COR-L47 (cell line): ENCODE results near the gene NAALAD2.
"Not testable (repeated sequence)": the region's sequence is repeated elsewhere in the genome, so short reads cannot be mapped to it uniquely, and the experiment has no call there.

Experiments used
- DNase-seq: peaks from one replicate; lab custom pipeline; 2025; lab: John Stamatoyannopoulos, UW

The NAALAD2 gene

GRCh38 chr11:90192869-90193582, 58.6 kb downstream of the NAALAD2 start:
- DNase-seq = no peak

- DNase-seq = no peak
Measured at GRCh38 chr11:90197377-90197776, 62.9 kb downstream of the NAALAD2 start.

DNA sequence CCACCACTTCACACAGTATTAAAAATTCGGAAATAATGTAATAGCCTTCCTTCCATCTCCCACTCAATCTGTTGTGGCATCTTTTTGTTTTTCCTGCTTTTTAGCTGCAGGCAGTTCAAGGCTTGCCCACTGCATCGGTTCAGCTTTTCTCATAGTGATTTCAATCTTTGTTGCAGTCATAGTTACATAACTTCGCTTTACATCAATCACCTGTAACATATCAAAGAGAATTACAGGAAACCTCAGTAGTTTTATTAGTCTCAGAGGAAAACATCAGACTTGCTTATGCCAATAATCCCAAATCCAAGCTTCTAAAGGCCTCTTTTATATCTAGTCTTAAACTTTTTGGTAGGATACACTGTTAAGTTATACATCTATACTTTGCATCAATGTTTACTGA, 67.9 kb downstream of the NAALAD2 start:
- DNase-seq = no peak

GRCh38 chr11:90204407-90204806, 69.9 kb downstream of the NAALAD2 start:
- no peak for DNase-seq

- no peak for DNase-seq
Measured at GRCh38 chr11:90204832-90205646, 70.6 kb downstream of the NAALAD2 start.

- DNase-seq = not testable (repeated sequence)
Measured at GRCh38 chr11:90207992-90208391, 73.5 kb downstream of the NAALAD2 start.

GRCh38 chr11:90208857-90209256, 74.4 kb downstream of the NAALAD2 start:
- no peak for DNase-seq

GRCh38 chr11:90213322-90213721, 78.9 kb downstream of the NAALAD2 start:
- no peak for DNase-seq

DNA sequence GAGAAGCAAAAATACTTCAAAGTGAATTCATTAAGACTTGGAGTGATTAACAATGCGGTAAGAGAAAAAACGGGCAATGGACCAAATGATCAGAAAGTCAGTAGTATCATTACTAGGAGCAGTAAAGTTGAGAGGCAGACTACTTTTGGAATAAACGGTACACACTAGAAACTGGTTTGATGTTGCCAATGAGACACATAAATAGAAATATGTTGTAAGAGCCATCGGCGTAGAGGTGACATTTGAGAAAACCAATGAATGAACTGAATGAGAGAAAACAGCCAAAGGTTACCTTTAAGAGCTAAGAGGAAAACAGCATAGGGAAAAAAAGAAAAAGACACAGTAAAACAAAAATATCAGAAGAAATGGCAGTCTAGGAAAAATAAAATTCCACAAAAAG, 82.1 kb downstream of the NAALAD2 start:
- DNase-seq = no peak

- no peak for DNase-seq
Measured at GRCh38 chr11:90218606-90219005, 84.1 kb downstream of the NAALAD2 start.

GRCh38 chr11:90219438-90219837, 85.0 kb downstream of the NAALAD2 start:
- DNase-seq = no peak

GRCh38 chr11:90220391-90220790, 85.9 kb downstream of the NAALAD2 start:
- no peak for DNase-seq

DNA sequence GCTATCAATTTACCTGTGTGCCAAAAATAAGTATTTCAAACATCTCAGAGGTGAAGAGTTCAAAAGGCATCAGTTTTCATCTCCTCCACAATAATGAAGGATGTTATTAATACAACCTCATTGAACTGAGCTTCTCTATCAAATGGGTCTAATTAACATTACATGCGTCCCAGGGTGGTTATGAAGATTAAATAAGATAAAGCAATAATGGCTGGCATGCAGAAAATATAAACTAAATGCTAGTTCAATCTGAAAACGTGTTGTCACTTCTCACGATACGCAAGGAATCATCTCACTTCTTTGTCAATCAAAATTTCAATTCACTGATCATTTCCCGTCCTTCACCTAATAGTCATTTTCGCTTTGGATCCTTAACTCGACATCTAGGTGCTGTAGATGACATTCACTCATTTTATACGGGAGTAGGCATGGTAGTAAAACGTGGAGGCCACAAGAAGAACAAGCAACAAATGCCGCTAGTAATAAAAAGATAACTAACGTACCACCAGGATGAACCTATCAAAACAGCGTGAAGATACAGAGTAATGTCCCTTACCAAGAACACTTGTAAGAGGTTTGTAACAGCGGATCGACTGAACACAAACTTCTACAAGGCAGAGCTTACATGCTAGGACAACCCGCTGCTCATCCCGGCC, 87.5 kb downstream of the NAALAD2 start:
- no peak for DNase-seq

DNA sequence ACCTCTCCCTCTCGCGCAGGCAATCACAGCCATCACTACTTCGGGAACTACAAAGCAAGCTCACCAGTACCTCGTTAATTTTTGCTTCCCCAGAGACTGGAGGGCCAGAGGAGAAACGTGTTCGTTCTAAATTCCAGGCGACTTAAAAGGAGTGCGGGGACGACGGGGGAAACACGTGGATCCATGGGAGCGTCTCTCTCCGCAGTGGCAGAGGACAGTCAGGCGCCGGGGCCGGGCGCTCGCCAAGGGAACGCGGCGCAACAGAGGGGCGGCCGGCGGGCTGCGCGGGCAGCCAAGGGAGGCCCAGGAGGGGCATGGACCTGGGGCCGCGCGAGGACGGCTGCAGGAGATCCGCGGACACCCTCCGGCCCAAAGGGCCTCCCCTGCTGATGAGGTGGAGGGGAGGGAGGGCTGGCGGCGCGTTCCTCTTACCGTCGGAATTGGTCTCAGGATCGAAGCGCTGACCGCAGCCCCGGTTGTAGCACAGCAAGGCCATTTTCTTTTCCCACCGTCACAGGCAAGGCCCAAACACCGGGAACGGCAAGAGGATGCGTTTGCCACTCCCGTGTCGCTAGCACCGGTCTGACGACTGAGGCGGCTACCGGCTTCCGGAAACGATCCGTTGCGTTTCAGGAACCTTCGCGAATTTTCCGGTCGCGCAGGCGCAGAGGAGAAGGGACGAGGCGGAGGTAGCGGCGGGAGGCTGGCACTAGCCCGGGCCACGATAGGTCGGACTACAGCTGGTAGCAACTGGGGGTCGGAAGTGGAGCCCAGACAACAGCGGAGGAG, 88.2 kb downstream of the NAALAD2 start, which contains the start of gene CHORDC1:
TSS of gene CHORDC1 (minus strand) at position 591 of the 789 bp plus-strand sequence. CDS start at position 496, 95 bp downstream.
- DNase-seq = peak; percentile 71

DNA sequence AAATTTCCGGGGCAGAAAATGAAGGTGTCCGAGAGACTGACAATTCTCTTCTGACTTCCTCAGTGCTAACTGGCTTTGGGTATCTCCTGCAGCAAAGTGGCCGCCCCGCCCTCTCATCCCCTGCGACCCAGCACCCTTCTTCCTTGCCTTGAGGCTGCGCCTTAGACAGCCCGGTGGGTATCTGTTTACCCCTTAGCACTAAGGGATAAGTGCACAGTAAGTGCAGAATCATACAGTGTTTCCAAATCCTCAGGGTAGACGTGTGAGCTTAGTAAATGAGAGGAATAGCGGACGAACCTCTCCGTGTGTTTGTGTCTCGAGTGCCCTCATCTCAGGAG, 88.8 kb downstream of the NAALAD2 start:
- no peak for DNase-seq

- DNase-seq = no peak
Measured at GRCh38 chr11:90228056-90228455, 93.6 kb downstream of the NAALAD2 start.

DNA sequence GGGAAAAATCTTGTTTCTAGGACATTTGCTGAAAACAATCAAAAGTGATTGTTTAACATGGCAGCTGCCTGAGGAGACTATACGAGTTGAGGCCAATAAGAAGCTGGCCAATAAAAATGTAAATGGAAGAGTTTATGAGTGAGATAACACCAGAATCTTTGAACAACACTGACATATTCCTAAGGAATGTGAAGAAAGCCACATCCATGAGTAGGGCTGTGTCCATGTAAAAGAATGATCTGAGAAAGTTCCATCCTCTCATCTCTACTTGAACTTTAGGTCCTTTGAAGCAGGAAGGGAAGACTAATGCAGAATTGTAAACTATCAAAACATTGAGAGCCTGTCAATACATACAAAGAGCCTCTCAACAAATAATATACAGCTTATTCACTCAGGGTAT, 95.3 kb downstream of the NAALAD2 start:
- DNase-seq = no peak

DNA sequence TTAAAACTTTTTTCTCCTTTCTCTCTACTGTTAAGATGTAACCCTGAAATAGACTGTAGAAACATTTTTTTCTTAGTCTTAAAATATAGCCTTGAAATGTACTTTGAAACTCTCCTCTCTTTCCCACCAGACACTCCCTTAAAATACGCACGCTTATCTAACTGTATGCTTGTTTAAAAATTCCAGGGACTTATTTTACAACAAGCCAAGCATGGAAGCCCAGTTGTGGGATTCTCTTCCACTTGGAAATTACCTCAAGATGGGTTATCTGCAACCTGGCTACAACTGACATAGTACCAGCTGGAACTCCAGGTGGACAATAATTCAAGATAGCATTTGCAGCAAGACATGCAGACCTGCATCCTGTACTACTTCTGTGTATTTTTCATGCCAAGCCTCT, 100.5 kb downstream of the NAALAD2 start:
- DNase-seq = no peak

DNA sequence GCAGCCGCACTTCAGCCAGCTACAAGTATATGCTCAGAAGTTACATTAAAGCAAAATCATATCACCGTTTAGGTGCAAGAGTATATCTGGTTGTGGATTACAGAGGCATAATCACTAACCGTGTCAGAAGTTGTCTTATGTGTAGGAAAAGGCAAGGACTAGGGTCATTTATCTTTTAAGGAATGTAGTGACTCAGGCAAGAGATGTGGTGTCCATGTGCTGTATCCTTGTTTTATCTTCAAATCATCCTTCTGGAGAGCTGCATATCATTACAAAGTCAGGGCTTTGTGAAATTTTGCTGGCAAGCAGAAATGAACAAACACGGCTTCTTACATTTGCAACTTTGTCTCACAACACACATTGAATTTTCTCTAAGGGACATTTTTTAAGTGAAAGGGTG, 101.1 kb downstream of the NAALAD2 start:
- no peak for DNase-seq

GRCh38 chr11:90237004-90237403, 102.5 kb downstream of the NAALAD2 start:
- no peak for DNase-seq

DNA sequence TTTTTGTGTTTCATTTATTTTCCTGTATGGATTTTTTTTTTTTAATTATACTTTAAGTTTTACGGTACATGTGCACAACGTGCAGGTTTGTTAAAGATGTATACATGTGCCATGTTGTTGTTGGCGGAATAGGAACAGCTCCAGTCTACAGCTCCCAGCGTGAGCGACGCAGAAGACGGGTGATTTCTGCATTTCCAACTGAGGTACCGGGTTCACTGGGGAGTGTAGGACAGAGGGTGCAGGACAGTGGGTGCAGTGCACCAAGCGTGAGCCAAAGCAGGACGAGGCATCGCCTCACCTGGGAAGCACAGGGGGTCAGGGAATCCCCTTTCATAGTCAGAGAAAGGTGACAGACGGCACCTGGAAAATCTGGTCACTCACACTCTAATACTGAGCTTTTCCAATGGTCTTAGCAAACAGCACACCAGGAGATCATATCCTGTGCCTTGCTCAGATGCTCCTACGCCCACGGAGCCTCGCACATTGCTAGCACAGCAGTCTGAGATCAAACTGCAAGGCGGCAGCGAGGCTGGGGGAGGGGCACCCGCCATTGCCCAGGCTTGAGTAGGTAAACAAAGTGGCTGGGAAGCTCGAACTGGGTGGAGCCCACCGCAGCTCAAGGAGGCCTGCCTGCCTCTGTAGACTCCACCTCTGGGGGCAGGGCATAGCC, 105.6 kb downstream of the NAALAD2 start:
- peak; percentile 22 for DNase-seq

DNA sequence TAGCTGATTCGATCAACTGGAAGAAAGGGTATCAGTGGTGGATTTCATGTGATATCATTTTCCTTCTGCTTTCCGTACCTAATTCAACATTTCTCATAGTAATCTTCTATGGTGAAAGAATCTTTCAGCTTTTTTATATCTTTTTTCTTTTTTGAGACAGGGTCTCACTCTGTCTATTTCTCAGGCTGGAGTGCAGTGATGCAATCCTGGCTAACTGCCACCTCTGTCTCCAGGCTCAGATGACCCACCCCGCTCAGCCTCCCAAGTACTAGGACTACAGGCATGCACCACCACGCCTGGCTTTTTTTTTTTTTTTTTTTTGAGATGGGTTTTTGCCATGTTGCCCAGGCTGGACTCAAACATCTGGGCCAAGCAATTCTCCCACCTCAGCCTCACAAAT, 107.0 kb downstream of the NAALAD2 start:
- peak; percentile 29 for DNase-seq
